HG03575 (cell line): ENCODE measurements around the gene ALDH1A1.

ENCODE experiments used
- ATAC-seq: cut with Tn5 transposase; IDR thresholded peaks from one replicate; pipeline ENCODE4 v1.9.1; 2021; ENCODE audit not compliant: unreplicated experiment, insufficient number of reproducible peaks, low FRiP score; ENCODE audit errors: extremely low read depth

The ALDH1A1 gene

DNA sequence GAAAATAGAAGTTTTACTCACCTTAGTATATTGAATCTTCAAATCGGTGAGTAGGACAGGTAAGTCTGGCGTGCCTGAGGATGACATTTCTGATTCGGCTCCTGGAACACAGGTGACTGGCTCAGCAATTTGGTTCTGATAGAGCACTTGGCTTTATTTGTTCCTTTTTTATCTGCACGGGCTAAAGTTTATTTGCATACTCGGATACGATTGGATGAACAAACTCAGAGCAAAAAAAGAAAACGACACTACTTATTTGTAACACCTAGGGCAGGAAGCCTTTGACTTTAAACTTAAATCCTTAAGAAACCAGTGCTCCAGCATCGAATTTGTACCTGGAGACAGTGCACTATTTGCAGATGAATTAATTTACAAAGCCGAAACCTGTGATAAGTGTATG is at the start of gene ALDH1A1:
Gene ALDH1A1 (minus strand): TSS at position 140 of the 400 bp plus-strand sequence. CDS start 53 bp downstream, at position 87.
- no peak for ATAC-seq

GRCh38 chr9:73001860-73002259 is 49.0 kb upstream of the ALDH1A1 start:
- ATAC-seq: no peak

DNA sequence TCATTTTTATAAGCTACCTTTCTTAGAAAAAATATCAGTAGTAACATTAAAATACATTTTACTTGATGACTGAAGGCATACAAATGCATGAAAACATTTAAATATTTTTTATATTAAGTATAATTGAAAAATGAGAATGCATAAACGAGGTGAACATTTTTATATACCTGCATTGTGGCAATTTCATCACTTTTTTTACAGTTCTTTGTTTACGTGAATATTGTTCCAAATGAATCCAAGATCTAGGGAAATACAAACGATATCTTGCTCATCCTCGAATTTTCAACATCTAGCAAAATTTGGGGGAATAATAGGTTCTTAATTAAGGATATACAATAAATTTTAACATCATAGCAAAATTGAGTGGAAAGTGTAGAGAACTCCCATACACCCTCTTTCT is 45.5 kb upstream of the ALDH1A1 start:
- no peak for ATAC-seq

DNA sequence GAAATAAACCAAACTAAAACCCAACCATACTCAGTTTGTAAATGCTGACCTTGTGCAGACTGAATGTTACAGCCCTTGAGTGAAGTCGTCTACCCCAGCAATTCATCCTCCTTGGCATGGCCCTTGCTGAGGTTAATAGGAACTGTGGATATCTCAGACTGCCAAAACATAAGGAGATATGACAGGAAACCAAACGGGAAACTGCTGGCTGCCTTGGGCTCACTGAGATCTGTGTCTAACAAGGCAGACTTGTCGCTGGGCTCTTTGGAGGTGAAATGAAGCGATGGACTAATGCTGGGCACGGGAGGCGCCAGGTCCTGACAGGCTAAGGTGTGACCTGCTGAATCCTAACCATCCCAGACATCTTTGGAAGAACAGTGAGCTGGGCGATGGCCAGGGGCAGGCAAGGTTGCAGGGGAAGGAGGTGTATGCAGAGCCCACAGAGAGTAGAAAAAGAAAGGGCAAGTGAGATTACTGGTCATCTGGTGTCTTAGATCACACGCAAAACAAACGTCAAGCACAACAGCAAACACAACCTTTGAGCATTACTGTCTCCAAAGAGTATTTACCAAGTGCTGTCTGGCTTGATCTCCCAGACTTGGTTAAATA is 44.6 kb upstream of the ALDH1A1 start:
- no peak for ATAC-seq

DNA sequence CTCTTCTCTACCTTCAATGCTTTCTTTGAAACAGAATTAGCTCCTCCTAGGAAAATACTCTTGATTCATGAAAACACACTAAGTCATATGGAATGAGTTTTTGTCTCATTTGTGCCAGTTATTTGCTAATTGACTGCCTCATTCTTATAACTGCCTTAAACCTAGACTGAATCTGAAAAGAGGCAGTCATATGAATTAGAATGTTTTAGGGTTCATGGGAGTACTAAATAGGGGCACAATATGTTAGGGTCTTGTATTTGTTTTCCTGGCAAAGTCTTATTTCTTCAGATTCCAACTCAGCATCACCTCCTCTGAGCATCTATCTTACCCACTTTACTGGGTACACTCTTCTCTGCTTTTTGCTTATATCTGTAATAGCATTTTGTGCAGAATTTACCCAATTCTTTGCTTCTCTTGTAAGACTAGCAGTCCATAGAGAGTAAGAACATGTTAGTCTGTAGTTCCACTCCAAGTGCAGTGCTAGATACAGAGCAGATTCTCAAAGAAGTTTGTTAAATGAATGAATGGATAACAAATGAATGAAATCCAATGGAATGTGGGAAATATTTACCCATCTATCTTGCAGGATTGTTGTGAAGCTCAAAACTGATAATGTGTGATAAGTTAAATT is 43.9 kb upstream of the ALDH1A1 start:
- ATAC-seq: no peak

GRCh38 chr9:72996114-72996513 is 43.3 kb upstream of the ALDH1A1 start:
- ATAC-seq: no peak

- ATAC-seq: no peak
Measured at GRCh38 chr9:72995131-72996024, 42.5 kb upstream of the ALDH1A1 start.

DNA sequence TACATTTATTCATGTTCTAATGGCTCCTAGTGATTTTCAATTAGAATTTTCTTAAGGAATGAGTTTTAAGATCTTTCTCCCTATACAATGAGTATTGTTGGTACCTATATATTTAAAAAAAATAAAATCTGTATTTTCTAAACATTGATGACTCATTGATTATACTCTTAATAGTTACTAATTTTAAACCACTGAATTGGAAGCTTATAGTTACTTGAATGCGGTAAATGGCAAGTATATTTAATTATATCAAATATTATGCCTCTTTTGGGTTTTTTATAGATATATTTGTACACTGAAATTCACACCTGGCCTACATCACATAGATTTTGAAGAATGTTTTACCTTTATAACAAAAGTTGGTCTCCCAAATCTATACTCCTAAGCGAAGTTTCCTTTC is 38.9 kb upstream of the ALDH1A1 start:
- no peak for ATAC-seq

- no peak for ATAC-seq
Measured at GRCh38 chr9:72990397-72991182, 37.7 kb upstream of the ALDH1A1 start.

- no peak for ATAC-seq
Measured at GRCh38 chr9:72986522-72987116, 33.8 kb upstream of the ALDH1A1 start.

GRCh38 chr9:72985746-72986145 is 32.9 kb upstream of the ALDH1A1 start:
- ATAC-seq: no peak

DNA sequence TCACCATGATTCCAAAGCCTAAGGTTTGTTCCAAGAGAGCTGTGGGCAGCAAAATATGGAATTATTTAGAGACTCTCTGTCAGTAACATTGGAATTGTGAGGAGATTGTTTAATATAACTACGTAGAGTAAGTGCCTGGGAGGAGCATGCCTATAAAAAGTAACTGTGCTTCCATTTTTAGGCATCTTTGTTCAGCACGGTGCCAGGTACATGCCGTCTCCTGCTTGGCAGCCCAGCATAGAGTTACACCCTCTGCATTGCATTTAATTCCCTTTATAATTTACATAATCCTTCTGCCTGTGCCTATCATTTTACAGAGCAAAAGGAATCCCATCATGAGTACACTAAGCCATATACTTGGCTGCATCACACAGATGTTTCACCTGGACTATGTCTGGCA is 32.1 kb upstream of the ALDH1A1 start:
- ATAC-seq: no peak

GRCh38 chr9:72984226-72984947 is 31.5 kb upstream of the ALDH1A1 start:
- no peak for ATAC-seq

- ATAC-seq: no peak
Measured at GRCh38 chr9:72983512-72984225, 30.8 kb upstream of the ALDH1A1 start.

GRCh38 chr9:72983056-72983455 is 30.2 kb upstream of the ALDH1A1 start:
- no peak for ATAC-seq

DNA sequence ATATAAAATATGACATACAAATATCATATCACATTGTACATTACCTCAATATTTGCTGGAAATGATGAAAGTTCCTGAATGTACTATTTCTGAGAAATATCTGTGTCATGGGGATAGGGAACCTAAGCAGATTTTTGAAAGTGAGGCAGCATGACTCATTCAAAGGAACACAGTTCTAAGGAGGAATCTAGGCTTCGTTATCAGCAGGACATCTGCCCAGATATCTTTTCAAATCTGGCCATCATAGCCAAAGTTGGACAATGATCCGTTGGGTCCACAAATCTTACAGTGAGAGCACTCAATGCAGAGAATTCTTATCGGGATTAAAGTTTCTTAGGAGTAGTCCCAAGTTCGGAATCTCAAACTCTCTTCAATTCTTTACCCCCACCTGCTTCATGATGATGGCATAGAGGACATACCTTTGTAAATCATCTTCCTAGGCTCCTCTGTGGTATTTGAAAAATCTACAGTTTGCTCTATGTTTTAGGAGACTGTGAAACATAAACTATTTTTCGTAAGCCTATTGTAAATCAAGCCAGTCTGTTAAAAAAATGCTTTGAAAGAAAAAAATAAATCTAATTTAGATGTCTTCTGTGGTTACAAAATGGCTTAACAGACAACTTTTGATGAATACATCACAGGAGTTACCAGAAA is 29.4 kb upstream of the ALDH1A1 start:
- no peak for ATAC-seq

DNA sequence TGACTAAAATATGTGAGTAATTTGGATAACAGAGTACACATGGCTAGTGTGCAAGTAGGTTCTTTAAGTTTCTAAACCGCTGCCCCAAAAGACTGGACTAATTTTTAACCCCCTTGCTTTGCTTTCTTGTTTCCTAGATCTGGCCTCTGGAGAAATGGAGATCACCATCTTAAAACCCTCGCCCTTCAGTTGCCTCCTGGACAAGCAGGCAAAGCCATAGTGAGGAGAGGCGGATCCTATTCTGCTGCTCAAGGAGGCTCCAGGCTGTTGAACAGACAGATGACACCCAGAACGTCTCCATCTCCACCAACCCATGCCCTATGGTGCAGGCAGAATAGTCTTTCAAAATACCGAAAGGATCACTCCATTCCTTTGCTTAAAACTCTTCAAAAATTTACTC is 28.6 kb upstream of the ALDH1A1 start:
- ATAC-seq: no peak
